T-helper 2 cell (primary cell): ENCODE results near the gene CLDN17.
A peak's percentile ranks its signal among the peaks of the same experiment; 100 is the strongest.

Source experiments
- DNase-seq, 5 experiments: peaks; one replicate each; pipeline versions ENCODE4 v3.0.0 to v3.0.0-alpha.2; 2012 to 2022
- total RNA-seq, 2 donors: gene quantifications; one replicate each; lab custom pipeline; 2026; lab: John Stamatoyannopoulos, UW

Gene CLDN17, protein sequence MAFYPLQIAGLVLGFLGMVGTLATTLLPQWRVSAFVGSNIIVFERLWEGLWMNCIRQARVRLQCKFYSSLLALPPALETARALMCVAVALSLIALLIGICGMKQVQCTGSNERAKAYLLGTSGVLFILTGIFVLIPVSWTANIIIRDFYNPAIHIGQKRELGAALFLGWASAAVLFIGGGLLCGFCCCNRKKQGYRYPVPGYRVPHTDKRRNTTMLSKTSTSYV
- total RNA-seq, result 0 reads per million in 2 donors

GRCh38 chr21:30166705-30167104 lies at the start of gene CLDN17:
CLDN17 (minus strand) TSS chr21:30166805; CDS start chr21:30166617, 188 bp downstream.
- no peak for DNase-seq

- no peak for DNase-seq
Measured at GRCh38 chr21:30216041-30216723, 49.6 kb upstream of the CLDN17 start, which contains the start of gene CLDN8. CLDN8 (minus strand) TSS chr21:30216097; CDS start chr21:30215925, 172 bp downstream.

DNA sequence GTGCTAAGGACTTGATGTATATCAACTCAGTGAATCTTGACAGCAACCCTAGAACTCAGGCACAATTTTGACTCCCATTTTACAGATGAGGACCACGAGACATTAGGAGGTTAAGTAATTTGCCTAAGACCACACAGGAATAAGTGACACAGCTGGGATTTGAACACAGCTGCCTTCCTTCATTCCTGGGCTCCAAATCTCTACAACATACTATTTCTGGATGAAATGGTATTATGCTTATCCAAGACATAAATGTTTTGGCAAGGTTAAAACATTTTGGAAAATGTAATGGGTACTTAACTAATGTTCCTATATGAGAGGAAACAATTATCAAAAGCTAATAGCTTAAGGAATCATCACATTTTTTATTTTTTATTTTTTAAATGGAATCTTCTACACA lies 44.5 kb upstream of the CLDN17 start:
- no peak for DNase-seq

- no peak for DNase-seq
Measured at GRCh38 chr21:30209601-30210000, 43.0 kb upstream of the CLDN17 start.

DNA sequence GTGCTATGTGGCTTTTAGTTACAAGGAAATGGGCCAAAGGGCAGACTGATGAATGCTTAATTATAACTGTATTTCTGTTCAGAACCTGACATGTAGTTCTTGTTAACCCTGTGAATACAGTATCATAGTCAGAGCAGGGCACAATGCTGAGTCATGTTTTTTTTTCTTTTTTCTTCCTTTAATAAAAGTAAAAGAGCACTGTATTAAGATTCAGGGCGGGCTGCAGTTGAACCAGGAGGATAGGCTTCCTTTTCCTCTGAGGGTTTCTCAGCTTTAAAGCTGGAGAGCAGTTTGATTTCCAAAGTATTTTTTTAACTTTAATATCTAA lies 40.6 kb upstream of the CLDN17 start:
- DNase-seq, result no peak

DNA sequence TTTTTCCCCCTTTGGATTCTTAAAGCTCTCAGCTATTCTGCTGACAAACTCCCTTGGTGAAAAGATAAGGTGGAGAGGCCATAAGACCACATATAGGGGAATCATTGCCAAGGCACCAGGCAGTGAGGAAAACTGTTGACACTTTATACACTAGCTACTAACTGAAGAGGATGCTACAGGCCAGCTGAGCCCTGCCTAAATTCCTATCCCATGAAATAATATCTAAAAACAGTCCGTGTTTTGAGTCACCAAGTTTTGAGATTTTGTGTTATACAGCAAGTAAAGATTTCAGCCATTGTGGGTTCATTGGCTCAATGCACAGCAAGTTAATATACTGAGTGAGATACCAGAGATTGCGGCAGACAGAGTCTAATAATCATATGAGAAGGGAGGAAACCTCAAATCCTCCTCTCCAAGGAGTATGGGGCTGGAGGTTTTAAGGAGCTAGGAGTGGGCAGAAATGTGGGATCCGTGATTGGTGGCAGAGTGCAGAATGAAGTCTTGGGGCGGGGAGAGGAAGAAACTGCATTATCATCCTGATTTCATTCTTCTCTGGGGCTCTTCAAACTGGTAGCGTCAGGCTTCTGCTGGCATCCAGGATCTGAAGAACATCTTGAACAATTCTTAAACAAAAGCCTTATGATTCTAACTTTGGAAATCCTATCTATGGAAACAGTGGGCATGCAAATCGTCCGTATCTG lies 40.1 kb upstream of the CLDN17 start:
- no peak for DNase-seq

- DNase-seq, result no peak
Measured at GRCh38 chr21:30200000-30200399, 33.4 kb upstream of the CLDN17 start.

GRCh38 chr21:30194701-30195299 lies 28.2 kb upstream of the CLDN17 start:
- DNase-seq, result peak in 1 of 5 experiments; percentile 34

DNA sequence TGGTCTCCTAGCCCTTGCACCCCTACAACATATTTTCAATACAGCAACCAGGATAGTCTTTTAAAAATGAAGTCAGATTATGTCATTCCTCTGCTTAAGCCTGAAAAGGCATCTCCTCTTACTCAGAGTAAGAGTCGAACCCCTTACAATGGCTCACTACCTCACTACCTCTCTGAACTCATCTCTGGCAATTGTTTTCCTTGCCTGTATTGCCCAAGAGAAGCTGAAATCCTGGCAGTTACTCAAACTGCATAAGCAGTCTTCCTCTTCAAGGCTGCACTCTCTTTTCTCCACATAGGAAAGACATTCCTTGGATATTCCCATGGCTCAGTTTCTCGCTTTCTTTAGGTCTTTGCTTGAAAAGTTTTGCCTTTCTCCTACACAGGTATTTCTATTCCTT lies 26.6 kb upstream of the CLDN17 start:
- DNase-seq, result no peak

GRCh38 chr21:30190554-30190953 lies 23.9 kb upstream of the CLDN17 start:
- no peak for DNase-seq

DNA sequence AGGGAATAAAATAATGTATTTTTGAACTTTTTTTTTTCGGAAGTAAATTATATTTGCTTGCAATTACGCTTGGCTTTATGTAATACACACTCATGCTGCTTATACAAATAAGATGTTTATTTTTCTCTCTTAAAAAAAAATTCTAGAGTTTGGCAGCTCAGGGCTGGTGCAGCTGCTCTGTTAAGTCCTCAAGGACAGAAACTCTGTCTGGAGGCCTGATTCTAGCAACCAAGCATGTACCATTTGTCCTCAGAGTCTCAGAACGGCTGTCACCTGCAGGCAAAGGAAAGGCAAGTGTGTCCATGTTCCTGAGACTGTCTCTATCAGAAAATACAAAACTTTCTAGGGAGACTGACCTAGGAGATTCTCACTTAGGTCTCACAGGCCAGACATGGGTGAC lies 23.2 kb upstream of the CLDN17 start:
- DNase-seq, result no peak

DNA sequence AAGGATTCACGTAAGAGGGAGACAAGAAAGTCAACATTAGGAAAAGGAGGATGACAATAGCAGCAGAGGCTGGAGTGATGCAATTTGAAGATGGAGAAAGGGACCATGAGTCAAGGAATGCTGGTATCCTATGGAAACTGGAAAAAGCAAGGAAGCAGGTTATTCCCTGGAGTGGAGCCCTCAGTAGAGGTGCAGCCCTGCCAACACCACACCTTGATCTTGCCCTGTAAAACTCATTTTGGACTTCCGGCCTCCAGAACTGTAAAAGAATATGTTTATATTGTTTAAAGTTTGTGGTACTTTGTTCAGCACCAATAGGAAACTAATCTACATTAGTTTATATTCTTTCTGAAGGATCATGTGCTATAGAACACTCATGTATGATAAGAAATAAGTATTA lies 19.6 kb upstream of the CLDN17 start:
- DNase-seq, result no peak

DNA sequence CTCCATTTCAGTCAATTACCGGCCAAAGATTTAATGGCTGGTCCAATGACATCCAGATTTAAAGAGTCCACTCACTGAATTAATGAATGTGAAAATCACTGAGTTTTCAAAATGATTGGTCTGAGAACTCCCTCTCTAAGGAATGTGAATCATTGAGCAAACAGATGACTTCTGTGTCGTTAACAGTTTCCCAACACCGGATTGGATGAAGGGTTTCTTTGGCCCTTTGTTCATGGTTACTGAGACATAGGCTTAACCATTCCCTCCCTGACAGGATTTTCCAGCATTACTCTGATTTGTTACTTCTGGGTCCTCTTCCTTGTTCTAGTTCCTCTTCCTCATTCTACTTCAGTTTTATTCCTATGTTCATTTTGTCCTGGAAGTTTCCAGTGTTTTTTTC lies 1.5 kb upstream of the CLDN17 start:
- no peak for DNase-seq

DNA sequence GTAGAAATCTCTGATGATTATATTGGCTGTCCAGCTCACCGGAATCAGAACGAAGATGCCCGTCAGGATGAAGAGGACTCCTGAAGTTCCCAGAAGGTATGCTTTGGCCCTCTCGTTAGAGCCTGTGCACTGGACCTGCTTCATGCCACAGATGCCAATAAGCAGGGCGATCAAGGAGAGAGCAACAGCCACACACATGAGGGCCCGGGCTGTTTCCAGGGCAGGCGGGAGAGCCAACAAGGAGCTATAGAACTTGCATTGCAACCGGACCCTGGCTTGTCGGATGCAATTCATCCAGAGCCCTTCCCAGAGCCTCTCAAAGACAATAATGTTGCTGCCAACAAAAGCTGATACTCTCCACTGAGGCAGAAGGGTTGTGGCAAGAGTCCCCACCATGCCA lies 434 bp downstream of the CLDN17 start:
- no peak for DNase-seq

DNA sequence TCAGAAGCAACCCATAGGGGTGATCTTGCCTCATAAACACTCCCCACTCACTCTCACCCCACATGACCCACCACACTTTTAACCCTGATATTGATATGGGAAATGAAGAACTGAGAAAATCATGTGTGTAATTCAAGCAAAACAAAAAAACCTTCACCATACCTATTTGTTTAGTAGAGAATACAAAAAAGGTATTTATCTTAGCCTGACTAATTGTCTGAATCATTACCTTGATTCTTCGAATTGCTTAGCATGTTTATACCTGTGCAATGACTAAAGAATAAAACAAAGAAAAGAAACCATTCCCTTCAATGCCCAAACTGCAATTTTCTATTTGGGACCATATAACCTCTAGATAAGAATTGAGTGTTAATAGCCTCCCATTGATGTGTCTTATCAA lies 1.8 kb downstream of the CLDN17 start:
- DNase-seq, result no peak

- DNase-seq, result no peak
Measured at GRCh38 chr21:30153697-30154340, 12.8 kb downstream of the CLDN17 start.

DNA sequence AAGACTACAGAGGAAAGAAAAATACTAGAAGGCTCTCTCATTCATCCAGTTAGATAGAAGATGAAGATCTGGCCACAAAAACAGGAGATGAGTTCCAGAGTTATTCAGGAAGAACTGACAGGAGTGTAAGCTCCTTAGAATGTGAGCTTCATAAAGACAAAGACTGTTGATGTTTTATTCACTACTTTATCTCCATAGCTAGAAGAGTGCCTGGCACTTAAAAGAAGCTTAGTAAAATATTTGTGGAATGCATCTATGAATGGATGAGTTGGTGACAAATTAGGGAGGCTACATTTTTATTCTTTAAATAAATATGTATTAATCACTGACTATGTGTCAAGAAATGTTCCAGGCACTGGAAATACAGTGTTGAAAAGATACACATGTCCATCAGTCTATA lies 13.8 kb downstream of the CLDN17 start:
- DNase-seq, result no peak

DNA sequence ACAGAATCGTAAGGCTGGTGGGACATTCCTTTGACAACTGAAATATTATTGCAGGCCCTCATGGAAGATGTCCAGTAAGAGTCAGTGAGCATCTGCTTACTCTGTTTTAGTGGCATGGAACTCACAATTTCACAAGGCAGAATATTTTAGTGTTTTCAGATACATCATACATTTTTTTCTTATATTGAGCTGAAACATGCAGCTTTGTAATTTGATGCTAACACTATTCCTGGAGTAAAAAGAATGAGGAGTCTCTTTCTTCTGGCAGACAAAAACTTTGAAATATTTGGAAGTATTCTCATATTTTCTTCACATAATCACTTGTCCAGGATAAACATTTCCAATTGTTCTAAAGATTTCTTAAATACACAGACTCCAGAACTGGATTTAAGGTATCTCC lies 17.7 kb downstream of the CLDN17 start:
- DNase-seq, result no peak

GRCh38 chr21:30146558-30147282 lies 19.9 kb downstream of the CLDN17 start:
- no peak for DNase-seq

- no peak for DNase-seq
Measured at GRCh38 chr21:30138483-30138882, 28.1 kb downstream of the CLDN17 start.

- DNase-seq, result no peak
Measured at GRCh38 chr21:30129246-30129645, 37.4 kb downstream of the CLDN17 start.

DNA sequence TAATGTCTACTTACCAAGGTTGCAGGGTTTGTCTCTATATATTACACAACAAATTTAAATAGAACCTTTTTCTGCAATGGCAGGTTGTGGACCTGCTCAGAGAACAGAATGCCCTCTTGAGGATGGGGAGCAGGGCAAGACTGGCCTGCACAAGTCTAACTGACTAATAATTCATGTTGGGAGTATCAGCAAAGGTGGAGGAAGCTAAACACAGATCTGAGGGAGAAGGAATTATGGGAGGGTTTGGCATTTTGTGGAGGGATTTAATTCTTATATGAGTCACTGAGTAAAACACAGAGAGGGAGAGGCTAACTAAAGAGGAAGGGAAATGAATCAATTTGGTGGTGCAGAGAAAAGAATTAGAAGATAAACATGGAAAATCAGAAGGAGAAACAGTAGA lies 40.0 kb downstream of the CLDN17 start:
- DNase-seq, result no peak
